Measurements from ENCODE around the gene SDK1.

SDK1 gene

GRCh38 chr7:3895341-3896116, 594.5 kb downstream of the SDK1 start:
- DNase-seq, result no peak

DNA sequence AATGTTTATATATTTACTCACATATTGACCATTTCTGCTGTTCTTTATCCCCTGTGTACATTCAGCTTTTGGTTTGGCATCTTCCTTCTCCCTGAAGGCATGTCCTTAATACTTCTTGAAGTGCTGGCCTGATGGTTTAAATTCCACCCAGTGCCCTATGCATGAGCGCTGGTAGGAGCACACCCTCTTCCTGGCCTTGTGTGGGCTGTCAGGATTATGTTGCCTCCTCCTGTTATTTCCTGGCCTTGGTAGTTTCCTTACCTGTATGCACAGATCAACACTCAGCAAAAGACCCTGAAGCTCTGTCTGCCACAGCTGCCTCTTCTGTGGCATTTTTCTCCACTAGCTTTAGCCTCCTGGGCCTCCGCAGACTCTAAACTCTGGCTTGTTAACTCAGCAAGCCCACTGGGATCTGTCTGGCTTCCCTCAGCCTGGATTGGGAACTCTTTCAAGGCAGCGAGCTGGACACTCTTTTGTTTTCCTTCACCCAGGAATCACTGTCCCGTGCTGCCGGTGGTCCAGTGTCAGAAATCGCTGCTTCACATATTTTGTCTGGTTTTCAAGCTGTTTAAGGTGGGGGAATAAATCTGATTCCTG, 595.2 kb downstream of the SDK1 start:
- DNase-seq, result no peak

GRCh38 chr7:3897430-3898372, 596.6 kb downstream of the SDK1 start:
- DNase-seq, result peak; percentile 22

GRCh38 chr7:3899559-3899991, 598.5 kb downstream of the SDK1 start:
- DNase-seq, result no peak

GRCh38 chr7:3908153-3908552, 607.1 kb downstream of the SDK1 start:
- DNase-seq, result no peak

GRCh38 chr7:3909128-3909527, 608.1 kb downstream of the SDK1 start:
- DNase-seq, result no peak

DNA sequence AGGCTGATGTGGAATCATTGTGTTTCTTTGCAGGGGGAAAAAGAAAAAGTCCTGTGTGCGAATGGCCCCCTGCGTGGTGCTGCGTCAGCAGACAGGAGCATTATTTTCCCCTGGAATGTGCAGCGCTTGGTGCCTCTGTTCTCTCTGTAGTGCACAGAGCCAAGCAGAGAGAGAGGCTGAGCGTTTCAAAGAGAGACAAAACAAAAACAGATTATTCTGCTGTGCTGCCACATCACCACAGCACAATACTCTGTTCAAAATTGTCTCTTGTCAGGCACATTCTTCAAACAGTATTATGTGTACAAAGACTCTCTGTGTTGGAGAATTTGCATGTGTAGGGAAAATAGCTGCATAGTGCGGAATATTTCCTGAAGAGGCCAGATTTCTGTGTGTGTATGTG, 609.0 kb downstream of the SDK1 start:
- DNase-seq, result no peak

DNA sequence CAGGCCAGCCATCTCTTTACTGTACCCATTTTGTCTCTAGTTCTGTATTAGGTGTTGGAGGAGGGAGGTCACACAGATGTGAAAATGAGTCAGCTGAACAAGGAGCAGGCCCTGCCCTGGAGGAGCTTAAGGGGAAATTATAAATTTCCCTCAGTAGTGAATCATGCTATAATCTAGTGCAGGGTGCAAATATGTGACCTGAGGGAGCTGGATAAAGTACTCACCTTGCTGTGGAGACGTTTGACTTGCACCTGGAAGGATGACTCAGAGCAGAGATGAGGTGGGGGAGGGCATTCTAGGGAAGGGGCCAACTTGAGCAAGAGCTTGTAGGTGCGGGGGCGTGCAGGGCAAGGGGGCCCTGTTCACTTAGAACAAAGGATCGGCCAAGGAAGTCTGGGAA, 610.6 kb downstream of the SDK1 start:
- DNase-seq, result no peak

- DNase-seq, result no peak
Measured at GRCh38 chr7:3912291-3912690, 611.2 kb downstream of the SDK1 start.

DNA sequence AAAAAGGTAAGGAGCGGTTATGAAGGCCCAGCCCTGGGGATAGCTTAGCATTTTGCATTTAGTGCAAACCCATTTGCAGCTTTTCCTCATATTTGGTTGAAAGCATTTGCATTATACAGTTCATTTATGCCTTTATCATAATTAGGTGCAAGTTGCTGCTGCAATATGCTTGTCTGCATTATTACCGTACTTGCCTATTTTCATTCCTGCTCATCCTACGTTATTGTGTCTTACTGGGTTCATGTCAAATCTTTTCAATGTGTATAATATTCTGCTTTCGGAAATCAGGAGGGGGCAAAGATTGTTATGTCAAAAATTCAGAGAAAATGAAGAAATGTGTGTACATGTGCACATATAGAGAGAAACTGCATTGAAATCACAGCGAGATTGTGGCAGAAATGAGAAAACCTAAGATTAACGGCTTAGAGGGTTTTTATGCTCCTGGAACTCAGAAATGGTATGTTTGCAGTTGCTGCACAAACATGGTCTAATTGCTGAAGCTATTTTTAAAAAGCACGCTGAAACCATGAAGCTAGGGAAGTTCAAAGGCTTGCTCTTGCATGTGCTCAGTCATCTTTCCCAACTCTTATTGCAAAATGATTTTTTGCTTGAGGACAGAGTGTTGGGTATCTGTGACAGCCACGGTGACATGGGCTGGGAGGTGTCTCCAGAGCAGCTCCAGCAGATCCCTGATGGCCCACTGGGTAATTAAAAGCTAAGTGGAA, 613.2 kb downstream of the SDK1 start:
- no peak for DNase-seq

DNA sequence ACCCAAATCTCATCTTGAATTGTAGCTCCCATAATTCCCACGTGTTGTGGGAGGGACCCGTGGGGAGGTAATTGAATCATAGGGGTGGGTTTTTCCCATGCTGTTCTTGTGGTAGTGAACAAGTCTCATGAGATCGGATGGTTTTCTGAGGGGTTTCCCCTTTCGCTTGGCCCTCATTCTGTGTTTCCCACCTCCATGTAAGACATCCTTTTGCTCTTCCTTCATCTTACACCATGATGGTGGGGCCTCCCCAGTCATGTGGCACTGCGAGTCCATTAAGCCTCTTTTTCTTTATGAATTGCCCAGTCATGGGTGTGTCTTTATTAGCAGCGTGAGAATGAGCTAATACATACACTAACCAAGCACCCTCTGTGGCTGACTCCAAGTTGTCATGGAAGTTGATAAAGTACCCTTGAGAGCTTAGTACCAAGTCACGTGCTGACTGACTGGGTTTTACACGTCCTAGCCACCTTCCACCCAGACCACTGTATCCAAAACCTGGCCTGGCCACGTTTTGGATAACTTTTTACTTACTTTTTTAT, 614.4 kb downstream of the SDK1 start:
- DNase-seq, result no peak

GRCh38 chr7:3916146-3916545, 615.1 kb downstream of the SDK1 start:
- no peak for DNase-seq

GRCh38 chr7:3917436-3917835, 616.4 kb downstream of the SDK1 start:
- no peak for DNase-seq

DNA sequence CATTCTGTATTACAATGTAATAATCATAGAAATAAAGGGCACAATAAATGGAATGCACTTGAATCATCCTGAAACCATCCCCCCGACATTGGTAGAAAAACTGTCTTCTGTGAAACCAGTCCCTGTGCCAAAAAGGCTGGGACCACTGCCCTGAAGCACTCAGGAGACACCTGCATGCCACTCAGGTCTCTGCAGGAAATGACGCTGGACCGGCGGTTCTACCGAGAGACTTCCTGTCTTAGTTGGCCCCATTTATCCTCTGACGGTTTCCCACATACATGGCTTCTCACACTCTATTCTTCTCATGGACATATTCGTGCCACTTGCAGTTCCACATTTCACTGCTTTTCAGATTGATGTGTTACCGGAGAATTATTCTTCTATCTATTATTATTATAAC, 617.5 kb downstream of the SDK1 start:
- no peak for DNase-seq

GRCh38 chr7:3922175-3922635, 621.2 kb downstream of the SDK1 start:
- DNase-seq, result no peak

DNA sequence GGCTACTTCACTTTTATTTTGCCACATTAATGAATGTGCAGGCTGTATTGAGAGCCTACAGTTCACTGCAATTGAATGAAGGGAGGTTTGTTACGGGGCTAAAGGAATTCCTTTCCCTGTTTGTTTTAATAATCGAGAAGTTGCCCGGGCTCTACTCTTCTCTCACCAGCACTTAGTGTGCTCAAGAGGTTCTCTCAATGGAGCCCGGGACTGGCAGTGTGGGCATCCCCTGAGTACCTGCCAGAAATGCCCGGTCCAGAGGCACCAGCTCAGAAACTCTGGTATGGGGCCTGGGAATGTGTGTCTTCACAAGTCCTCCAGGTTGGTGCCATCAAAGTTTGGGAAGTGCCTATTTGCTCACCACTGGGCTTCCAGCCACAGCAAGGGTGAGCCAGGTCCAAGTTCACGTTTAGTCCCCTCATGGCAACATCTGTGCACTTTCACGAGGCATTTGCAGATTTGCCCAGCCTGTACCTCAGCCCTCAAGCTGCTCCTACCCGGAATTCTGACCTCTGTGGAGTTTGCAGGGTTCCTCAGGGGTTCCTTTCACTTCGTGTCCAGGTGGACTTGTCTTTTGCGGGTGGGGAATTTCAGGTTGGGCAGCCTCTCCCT, 622.4 kb downstream of the SDK1 start:
- DNase-seq, result no peak

DNA sequence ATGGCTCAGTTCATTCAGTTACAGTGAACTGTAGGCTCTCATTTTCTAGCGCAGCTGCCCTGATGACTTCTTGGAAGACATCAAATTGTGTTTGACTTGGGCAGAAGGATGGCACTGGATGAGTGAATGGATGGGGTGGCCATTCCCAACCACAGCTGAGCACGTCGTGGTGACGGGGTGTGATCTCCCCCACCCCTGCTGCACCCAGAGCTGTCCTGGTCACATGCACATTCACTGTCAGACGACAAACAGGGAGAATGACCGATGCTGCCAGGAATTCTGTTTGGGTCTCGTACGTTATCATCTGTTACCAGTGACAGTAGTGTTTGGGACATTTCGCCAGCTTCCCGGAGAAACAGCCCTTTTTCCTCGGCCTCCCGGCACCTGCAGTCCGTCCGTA, 623.2 kb downstream of the SDK1 start:
- DNase-seq, result no peak

DNA sequence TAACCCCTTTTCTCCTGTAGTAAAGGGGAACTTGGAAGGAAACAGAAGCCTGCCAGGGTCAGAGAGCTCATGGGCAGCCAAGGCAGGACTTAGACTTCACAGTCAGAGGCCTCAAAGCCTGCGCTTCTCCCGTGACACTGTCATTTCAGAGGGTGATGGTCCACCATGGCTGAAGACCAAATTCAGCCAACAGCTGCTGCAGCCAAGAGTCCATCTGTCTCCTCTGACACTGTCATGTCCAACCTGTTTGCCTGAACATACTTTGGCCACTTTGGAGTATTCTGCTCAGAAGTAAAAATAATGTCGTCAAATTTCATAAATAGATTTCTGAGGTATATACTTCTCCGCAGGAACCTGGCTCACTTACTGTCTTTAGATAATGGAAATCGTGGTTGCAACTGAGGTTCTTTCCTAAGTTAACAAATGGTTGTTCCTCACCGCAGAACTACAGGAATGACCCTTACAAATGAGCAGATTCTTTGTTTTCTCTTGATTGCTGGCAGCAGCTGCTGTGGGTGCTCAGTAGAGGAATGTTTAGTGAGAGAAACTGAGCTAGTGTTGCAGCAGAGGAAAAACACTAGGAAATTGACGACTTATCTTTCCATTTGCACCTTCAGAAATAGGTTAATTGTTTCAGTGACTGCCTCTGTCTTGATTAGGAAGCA, 626.5 kb downstream of the SDK1 start:
- no peak for DNase-seq

- DNase-seq, result no peak
Measured at GRCh38 chr7:3928727-3929515, 627.9 kb downstream of the SDK1 start.

- no peak for DNase-seq
Measured at GRCh38 chr7:3931843-3932242, 630.8 kb downstream of the SDK1 start.

- DNase-seq, result no peak
Measured at GRCh38 chr7:3937146-3937545, 636.1 kb downstream of the SDK1 start.

All from NCI-H774 (cell line).